GM21360 (cell line): ENCODE data around the gene CCDC148.

ENCODE experiments used
- ATAC-seq: cut with Tn5 transposase; IDR thresholded peaks from one replicate; pipeline ENCODE4 v1.9.1; 2021; ENCODE audit warnings: mild to moderate bottlenecking, moderate library complexity; ENCODE audit not compliant: unreplicated experiment

The CCDC148 gene

GRCh38 chr2:158456309-158457066 is at the start of gene CCDC148, which contains the start of gene PKP4:
Gene CCDC148, minus strand, starts transcription at chr2:158456753. Its CDS starts 314 bp downstream, at chr2:158456439.
Gene PKP4, plus strand, starts transcription at chr2:158456952. Its CDS starts 76,233 bp downstream, at chr2:158533185.
- ATAC-seq = peak; percentile 95

GRCh38 chr2:158505448-158505934 is 48.9 kb upstream of the CCDC148 start:
- no peak for ATAC-seq

- ATAC-seq = no peak
Observed at GRCh38 chr2:158504088-158504487, 47.5 kb upstream of the CCDC148 start.

GRCh38 chr2:158502974-158503373 is 46.4 kb upstream of the CCDC148 start:
- no peak for ATAC-seq

GRCh38 chr2:158501301-158501700 is 44.7 kb upstream of the CCDC148 start:
- ATAC-seq = no peak

GRCh38 chr2:158500333-158500732 is 43.8 kb upstream of the CCDC148 start:
- no peak for ATAC-seq

- ATAC-seq = no peak
Observed at GRCh38 chr2:158499383-158499782, 42.8 kb upstream of the CCDC148 start.

- ATAC-seq = no peak
Observed at GRCh38 chr2:158498749-158499136, 42.2 kb upstream of the CCDC148 start.

- no peak for ATAC-seq
Observed at GRCh38 chr2:158498043-158498748, 41.6 kb upstream of the CCDC148 start.

- ATAC-seq = no peak
Observed at GRCh38 chr2:158497486-158497885, 40.9 kb upstream of the CCDC148 start.

GRCh38 chr2:158496986-158497385 is 40.4 kb upstream of the CCDC148 start:
- ATAC-seq = no peak

GRCh38 chr2:158495175-158495574 is 38.6 kb upstream of the CCDC148 start:
- no peak for ATAC-seq

- no peak for ATAC-seq
Observed at GRCh38 chr2:158493458-158493857, 36.9 kb upstream of the CCDC148 start.

GRCh38 chr2:158491072-158491471 is 34.5 kb upstream of the CCDC148 start:
- ATAC-seq = no peak

- no peak for ATAC-seq
Observed at GRCh38 chr2:158489366-158490112, 33.0 kb upstream of the CCDC148 start.

GRCh38 chr2:158488442-158489216 is 32.1 kb upstream of the CCDC148 start:
- ATAC-seq = no peak

- no peak for ATAC-seq
Observed at GRCh38 chr2:158487419-158487818, 30.9 kb upstream of the CCDC148 start.

GRCh38 chr2:158486970-158487325 is 30.4 kb upstream of the CCDC148 start:
- no peak for ATAC-seq

- ATAC-seq = no peak
Observed at GRCh38 chr2:158486150-158486969, 29.8 kb upstream of the CCDC148 start.
